Upper lobe of left lung (tissue), 4 donors: Measurements from ENCODE around the gene DNAJB5.
"Not testable (repeated sequence)": the region's sequence is repeated elsewhere in the genome, so short reads cannot be mapped to it uniquely, and the experiment has no call there.

Source experiments
- POLR2A ChIP-seq, 4 donors: fragments of 450-650 bp; IDR thresholded peaks; one replicate each; pipeline ENCODE4 v1.5.1; 2016 to 2017; ENCODE audit warnings: antibody characterized with exemption in 4 of 4, mild to moderate bottlenecking in 2 of 4
- POLR2AphosphoS5 ChIP-seq, 2 donors: sonication (generic); formaldehyde crosslinking; IDR thresholded peaks; one replicate each; pipeline ENCODE4 v1.5.1; 2017; ENCODE audit warnings: antibody characterized with exemption in 2 of 2
- TF ChIP-seq, protein P1 (sequence below), 6 experiments: fragments of 450-650 bp in 4 of 6; fragments of 200-600 bp in 2 of 6; sonication (generic) in 2 of 6; IDR thresholded peaks; one replicate each; pipeline ENCODE4 v1.5.1; 2016 to 2019; ENCODE audit warnings: antibody characterized with exemption in 6 of 6

DNA sequence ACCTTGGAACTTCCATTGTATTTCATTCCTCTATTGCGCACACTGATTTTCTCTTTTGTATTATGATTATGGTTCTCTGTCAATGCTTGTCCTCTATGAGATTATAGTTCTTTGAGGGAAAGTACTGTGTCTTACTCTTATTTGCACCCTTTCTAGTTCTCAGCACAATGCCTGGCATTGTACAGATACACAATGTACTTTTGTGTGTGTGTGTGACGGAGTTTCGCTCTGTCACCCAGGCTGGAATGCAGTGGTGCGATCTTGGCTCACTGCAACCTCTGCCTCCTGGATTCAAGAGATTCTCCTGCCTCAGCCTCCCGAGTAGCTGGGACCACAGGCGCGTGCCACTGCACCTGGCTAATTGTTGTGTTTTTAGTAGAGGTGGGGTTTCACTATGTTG is 33.5 kb upstream of the DNAJB5 start:
- TF ChIP-seq, protein P1, sequence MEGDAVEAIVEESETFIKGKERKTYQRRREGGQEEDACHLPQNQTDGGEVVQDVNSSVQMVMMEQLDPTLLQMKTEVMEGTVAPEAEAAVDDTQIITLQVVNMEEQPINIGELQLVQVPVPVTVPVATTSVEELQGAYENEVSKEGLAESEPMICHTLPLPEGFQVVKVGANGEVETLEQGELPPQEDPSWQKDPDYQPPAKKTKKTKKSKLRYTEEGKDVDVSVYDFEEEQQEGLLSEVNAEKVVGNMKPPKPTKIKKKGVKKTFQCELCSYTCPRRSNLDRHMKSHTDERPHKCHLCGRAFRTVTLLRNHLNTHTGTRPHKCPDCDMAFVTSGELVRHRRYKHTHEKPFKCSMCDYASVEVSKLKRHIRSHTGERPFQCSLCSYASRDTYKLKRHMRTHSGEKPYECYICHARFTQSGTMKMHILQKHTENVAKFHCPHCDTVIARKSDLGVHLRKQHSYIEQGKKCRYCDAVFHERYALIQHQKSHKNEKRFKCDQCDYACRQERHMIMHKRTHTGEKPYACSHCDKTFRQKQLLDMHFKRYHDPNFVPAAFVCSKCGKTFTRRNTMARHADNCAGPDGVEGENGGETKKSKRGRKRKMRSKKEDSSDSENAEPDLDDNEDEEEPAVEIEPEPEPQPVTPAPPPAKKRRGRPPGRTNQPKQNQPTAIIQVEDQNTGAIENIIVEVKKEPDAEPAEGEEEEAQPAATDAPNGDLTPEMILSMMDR (IDR thresholded peaks at IDR 0.05): not testable (repeated sequence)
- TF ChIP-seq POLR2A, POLR2AphosphoS5 (IDR thresholded peaks at IDR 0.05): not testable (repeated sequence)
